ENCODE measurements around the gene ASB10. TPM values are rescaled to one million over a fixed set of nuclear protein-coding genes. Genes with fewer than 3 reads are reported as not detected.

Gene ASB10
- total RNA-seq, 1 experiment from 2014 or later = not detected

GRCh38 chr7:151144387-151144786, 42.7 kb downstream of the ASB10 start:
- ChIA-PET POLR2A (interaction anchor here (0.6 kb wide), 1 partner anchor 57 kb away, joined by 6 read pairs; no protein-coding TSS in a partner anchor), CTCF (no interaction called here)
- DNase-seq (ENCODE audit: low read depth, low spot score) (no peak), ATAC-seq (no peak)
- Histone ChIP-seq H3K4me3 (ENCODE audit: low read depth in 2 of 2, low read length in 2 of 2) (no peak overlapping the region), H3K36me3 (ENCODE audit: control insufficient read depth, insufficient read depth, low read length) (no peaks in the 10 kb centered on the region), H3K27me3 (ENCODE audit: control insufficient read depth, insufficient read depth, low read length) (no peaks in the 10 kb centered on the region), H3K9me3 (ENCODE audit: control insufficient read depth, insufficient read depth, low read depth, low read length) (no peaks in the 10 kb centered on the region), H3K27ac (ENCODE audit: low read length) (no peak overlapping the region), H3K4me1 (ENCODE audit: control insufficient read depth, insufficient read depth, low read length) (no peaks in the 10 kb centered on the region)
- intact Hi-C loops (cut with micrococcal nuclease; ENCODE audit: unreplicated experiment) (no loop called here), in situ Hi-C loops (cut with HindIII; ENCODE audit: low pct_unique_long_range_greater_than_20kb, low sequenced_read_pairs) (no loop called here)
- BruUV-seq (replicated peaks) = no TSS peak
- TF ChIP-seq CTCF (IDR thresholded peaks at IDR 0.05) = no peak
- TF ChIP-seq POLR2AphosphoS5 (IDR thresholded peaks at IDR 0.05; ENCODE audit: low read depth, low read length) = no peak
- no peak for TF ChIP-seq SIN3A (IDR thresholded peaks at IDR 0.05; ENCODE audit: borderline replicate concordance, insufficient read depth, low read depth, low read length)
- TF ChIP-seq REST (IDR thresholded peaks at IDR 0.05; ENCODE audit: insufficient read depth in 1 of 2, low read depth in 2 of 2, low read length in 1 of 2) = no peak
- no peak for TF ChIP-seq TCF7L2 (IDR thresholded peaks at IDR 0.05; ENCODE audit: low read depth, low read length)

DNA sequence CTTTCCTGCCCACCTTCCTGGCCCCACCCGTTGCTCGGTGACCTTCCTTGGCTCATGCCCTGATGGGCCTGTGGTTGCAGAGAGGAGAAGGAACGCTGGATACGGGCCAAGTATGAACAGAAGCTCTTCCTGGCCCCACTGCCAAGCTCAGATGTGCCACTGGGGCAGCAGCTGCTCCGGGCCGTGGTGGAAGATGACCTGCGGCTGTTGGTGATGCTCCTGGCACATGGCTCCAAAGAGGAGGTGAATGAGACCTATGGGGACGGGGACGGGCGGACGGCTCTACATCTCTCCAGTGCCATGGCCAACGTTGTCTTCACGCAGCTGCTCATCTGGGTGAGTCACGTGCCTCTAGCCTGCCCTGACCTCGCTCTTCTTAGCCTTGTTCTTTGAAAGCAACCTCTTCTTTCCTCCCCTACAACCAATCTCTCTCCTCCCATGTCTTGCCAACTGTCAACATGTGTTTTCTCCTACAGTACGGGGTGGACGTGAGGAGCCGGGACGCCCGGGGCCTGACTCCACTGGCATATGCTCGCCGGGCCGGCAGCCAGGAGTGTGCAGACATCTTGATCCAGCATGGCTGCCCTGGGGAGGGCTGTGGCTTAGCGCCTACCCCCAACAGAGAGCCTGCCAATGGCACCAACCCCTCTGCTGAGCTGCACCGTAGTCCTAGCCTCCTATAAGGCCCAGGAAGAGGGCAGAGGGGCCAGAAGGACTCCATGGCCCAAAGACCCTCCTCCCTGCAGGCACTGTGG, 43.6 kb downstream of the ASB10 start:
- H3K27ac ChIP-seq (ENCODE audit: low read length) = no peak overlapping the region
- CTCF ChIA-PET = interaction anchor here (0.6 kb wide), 1 partner anchor 463 kb away, joined by 8 read pairs; no protein-coding TSS in a partner anchor
- no peaks in the 10 kb centered on the region for H3K4me1 ChIP-seq (ENCODE audit: control insufficient read depth, insufficient read depth, low read length)
- intact Hi-C loops (cut with micrococcal nuclease; ENCODE audit: unreplicated experiment) (no loop called here), in situ Hi-C loops (cut with HindIII; ENCODE audit: low pct_unique_long_range_greater_than_20kb, low sequenced_read_pairs) (no loop called here)
- no peaks in the 10 kb centered on the region for H3K27me3 ChIP-seq (ENCODE audit: control insufficient read depth, insufficient read depth, low read length)
- no peak overlapping the region for H3K4me3 ChIP-seq (ENCODE audit: low read depth in 2 of 2, low read length in 2 of 2)
- TSS peak; percentile 46 for BruUV-seq (replicated peaks)
- no peak for TF ChIP-seq CTCF (IDR thresholded peaks at IDR 0.05)
- no peak for TF ChIP-seq SIN3A (IDR thresholded peaks at IDR 0.05; ENCODE audit: borderline replicate concordance, insufficient read depth, low read depth, low read length)
- TF ChIP-seq TCF7L2 (IDR thresholded peaks at IDR 0.05; ENCODE audit: low read depth, low read length) = no peak
- TF ChIP-seq REST (IDR thresholded peaks at IDR 0.05; ENCODE audit: insufficient read depth in 1 of 2, low read depth in 2 of 2, low read length in 1 of 2) = no peak
- no peak for TF ChIP-seq POLR2AphosphoS5 (IDR thresholded peaks at IDR 0.05; ENCODE audit: low read depth, low read length)
- POLR2A ChIA-PET = no interaction called here
- no peaks in the 10 kb centered on the region for H3K9me3 ChIP-seq (ENCODE audit: control insufficient read depth, insufficient read depth, low read depth, low read length)
- no peak for DNase-seq (ENCODE audit: low read depth, low spot score)
- H3K36me3 ChIP-seq (ENCODE audit: control insufficient read depth, insufficient read depth, low read length) = no peaks in the 10 kb centered on the region
- no peak for ATAC-seq

All from Panc1 (cell line).